GM12878 (cell line): Measurements from ENCODE around the gene TSPAN7. TPM values are rescaled to one million over a fixed set of nuclear protein-coding genes. Genes with fewer than 3 reads are reported as not detected.

Experiments
- ATAC-seq: fragments of 200-7000 bp; cut with Tn5 transposase; 3 replicates; pipeline ENCODE4 v1.9.1; 2020; ENCODE audit warnings: mild to moderate bottlenecking, moderate library complexity
- BruUV-seq: library from RNA; stranded (reverse); fragments of 400-500 nt; replicated peaks from 2 replicates; lab custom pipeline; 2021; lab: Mats Ljungman, UMichigan
- CTCF ChIA-PET: fragments of 300-600 bp; sonication (Branson Sonifier 250); formaldehyde crosslinking; extraction: SDS; loops from one replicate; lab custom pipeline; 2021; ENCODE audit warnings: inconsistent platforms; lab: Yijun Ruan, JAX
- POLR2A ChIA-PET: fragments of 350-600 bp; formaldehyde crosslinking; extraction: SDS; loops from one replicate; lab custom pipeline; 2021; ENCODE audit warnings: inconsistent platforms; lab: Charles Lee
- RAD21 ChIA-PET: fragments of 300-600 bp; sonication (Branson Sonifier 250); formaldehyde crosslinking; loops from one replicate; lab custom pipeline; 2023; ENCODE audit warnings: antibody characterized with exemption; ENCODE audit not compliant: unreplicated experiment; lab: Charles Lee
- SMC1A ChIA-PET: fragments of 300-600 bp; sonication (Branson Sonifier 250); formaldehyde crosslinking; loops from one replicate; lab custom pipeline; 2023; ENCODE audit not compliant: unreplicated experiment, uncharacterized antibody; lab: Charles Lee
- DNase-seq: peaks from one replicate; pipeline ENCODE4 v3.0.0-alpha.2; 2011; ENCODE audit warnings: low read depth, low spot score
- FAIRE-seq: peaks from 3 replicates; lab custom pipeline; 2011; peaks lifted over from hg19 to GRCh38; lab: Jason Lieb, UNC
- H2AFZ ChIP-seq: 2 replicates; pipeline ENCODE4 v1.6.0; 2011; ENCODE audit warnings: low read depth, low read length, control low read depth; ENCODE audit not compliant: control insufficient read depth
- H3K27ac ChIP-seq: 2 replicates; pipeline ENCODE4 v1.5.1; 2011; ENCODE audit warnings: control low read depth; ENCODE audit not compliant: control insufficient read depth, insufficient read depth
- H3K27me3 ChIP-seq, 2 experiments: replicated peaks in 1 of 2; 2 replicates each; pipeline versions ENCODE4 v1.6.0 to v1.6.1; 2011; ENCODE audit warnings: low read length in 1 of 2; ENCODE audit not compliant: control insufficient read depth in 2 of 2, insufficient read depth in 2 of 2
- H3K36me3 ChIP-seq, 2 experiments: 2 replicates each; pipeline ENCODE4 v1.5.1; 2011; ENCODE audit warnings: low read length in 1 of 2; ENCODE audit not compliant: control insufficient read depth in 2 of 2, insufficient read depth in 2 of 2
- H3K4me1 ChIP-seq: 2 replicates; pipeline ENCODE4 v1.6.1; 2011; ENCODE audit warnings: mild to moderate bottlenecking, low read length, moderate library complexity, mixed read lengths; ENCODE audit not compliant: control insufficient read depth, insufficient read depth
- H3K4me2 ChIP-seq: 2 replicates; pipeline ENCODE4 v1.6.0; 2011; ENCODE audit warnings: control low read depth; ENCODE audit not compliant: control insufficient read depth, insufficient read depth
- H3K4me3 ChIP-seq: fragments of 200-600 bp; sonication (generic); 2 replicates; pipeline ENCODE4 v1.5.1; 2016
- H3K79me2 ChIP-seq: 2 replicates; pipeline ENCODE4 v1.6.0; 2011; ENCODE audit warnings: low read length; ENCODE audit not compliant: control insufficient read depth, insufficient read depth
- H3K9ac ChIP-seq: 2 replicates; pipeline ENCODE4 v1.8.0; 2011; ENCODE audit warnings: low read length, control low read depth, mixed read lengths; ENCODE audit not compliant: control insufficient read depth, insufficient read depth
- H3K9me3 ChIP-seq: replicated peaks from 3 replicates; pipeline ENCODE4 v1.5.1; 2011; ENCODE audit warnings: mild to moderate bottlenecking, low read length; ENCODE audit not compliant: control insufficient read depth, insufficient read depth
- H4K20me1 ChIP-seq: 2 replicates; pipeline ENCODE4 v1.6.0; 2011; ENCODE audit not compliant: control insufficient read depth, insufficient read depth
- BCLAF1 ChIP-seq: fragments of 450-650 bp; IDR thresholded peaks from 2 replicates; pipeline ENCODE4 v1.6.1; 2017; ENCODE audit warnings: antibody characterized with exemption, mild to moderate bottlenecking, moderate library complexity
- CREB1 ChIP-seq: IDR thresholded peaks from 2 replicates; pipeline ENCODE4 v1.6.1; 2012; ENCODE audit warnings: low read depth, mild to moderate bottlenecking, inconsistent platforms
- EP300 ChIP-seq, 2 experiments: fragments of 150-350 bp in 1 of 2; IDR thresholded peaks; 2 replicates each; pipeline ENCODE4 v1.6.1; 2011 to 2012; ENCODE audit warnings: low read depth in 2 of 2, low read length in 2 of 2, borderline replicate concordance in 1 of 2, improper control_type of control experiment in 1 of 2, inconsistent platforms in 1 of 2; ENCODE audit not compliant: control insufficient read depth in 1 of 2
- FOXK2 ChIP-seq: fragments of 450-650 bp; IDR thresholded peaks from 2 replicates; pipeline ENCODE4 v1.6.1; 2017; ENCODE audit warnings: mild to moderate bottlenecking, moderate library complexity
- GABPA ChIP-seq: IDR thresholded peaks from 2 replicates; pipeline ENCODE4 v1.6.1; 2014; ENCODE audit warnings: antibody characterized with exemption, low read depth, mild to moderate bottlenecking, inconsistent platforms
- IRF4 ChIP-seq: IDR thresholded peaks from 2 replicates; pipeline ENCODE4 v1.6.1; 2011; ENCODE audit warnings: low read depth, low read length
- NR2C1 ChIP-seq: fragments of 450-650 bp; IDR thresholded peaks from 2 replicates; pipeline ENCODE4 v1.6.1; 2017; ENCODE audit warnings: antibody characterized with exemption, mild to moderate bottlenecking, moderate library complexity
- POLR2AphosphoS5 ChIP-seq: IDR thresholded peaks from 2 replicates; pipeline ENCODE4 v1.6.1; 2011; ENCODE audit warnings: mild to moderate bottlenecking, low read length, inconsistent platforms
- RAD21 ChIP-seq: IDR thresholded peaks from 2 replicates; pipeline ENCODE4 v1.6.1; 2011; ENCODE audit warnings: mild to moderate bottlenecking, low read depth, low read length, moderate library complexity; ENCODE audit not compliant: insufficient read depth
- SMARCA5 ChIP-seq: fragments of 450-650 bp; IDR thresholded peaks from 2 replicates; pipeline ENCODE4 v1.6.1; 2017; ENCODE audit warnings: mild to moderate bottlenecking
- TBL1XR1 ChIP-seq: IDR thresholded peaks from 2 replicates; pipeline ENCODE4 v1.6.1; 2012; ENCODE audit warnings: low read depth, low read length, improper control_type of control experiment
- WRNIP1 ChIP-seq: IDR thresholded peaks from 2 replicates; pipeline ENCODE4 v1.6.1; 2011; ENCODE audit warnings: low read depth, low read length, improper control_type of control experiment, borderline replicate concordance
- YBX1 ChIP-seq: fragments of 450-650 bp; IDR thresholded peaks from 2 replicates; pipeline ENCODE4 v1.6.1; 2016; ENCODE audit warnings: antibody characterized with exemption
- ZNF24 ChIP-seq: fragments of 450-650 bp; IDR thresholded peaks from 2 replicates; pipeline ENCODE4 v1.6.1; 2017; ENCODE audit warnings: antibody characterized with exemption, mild to moderate bottlenecking
- ZSCAN29 ChIP-seq: fragments of 450-650 bp; IDR thresholded peaks from 2 replicates; pipeline ENCODE4 v1.6.1; 2017; ENCODE audit warnings: mild to moderate bottlenecking, moderate library complexity
- WGBS: methylation state at CpG from one replicate; pipeline ENCODE4 v1.1.6; 2016; ENCODE audit warnings: low lambda C conversion rate; ENCODE audit not compliant: insufficient replicate concordance, insufficient coverage; ENCODE audit errors: missing lambda C conversion rate; 5-methylcytosine and 5-hydroxymethylcytosine counted together
- in situ Hi-C: fragments of 300-500 bp; cut with MboI; formaldehyde crosslinking; loops from 9 replicates; pipeline ENCODE4 v1.14.3; 2018; ENCODE audit warnings: mixed read lengths
- intact Hi-C: fragments of 100-400 bp; cut with micrococcal nuclease; formaldehyde crosslinking; loops from one replicate; pipeline ENCODE4 v1.14.2; 2022; ENCODE audit not compliant: unreplicated experiment
- polyA plus RNA-seq, 11 experiments: library from polyadenylated mRNA; depleted of rRNA in 4 of 11; unstranded in 6 of 11; stranded (reverse) in 5 of 11; fragments of >200 nt; fragmentation: Nextera tagmentation in 4 of 11; fragmentation: Illumina TruSeq in 1 of 11; extraction: Ambion mirVana in 4 of 11; extraction: Trizol in 1 of 11; gene quantifications; 1 replicate in 1 of 11; 2 replicates in 10 of 11; pipeline versions ENCODE4 v1.2.1 to v1.2.3, GENCODE V29; 2011 to 2016; ENCODE audit warnings: inconsistent platforms in 2 of 11, missing spikeins in 2 of 11, low read depth in 1 of 11
- total RNA-seq, 4 experiments: library from RNA; depleted of rRNA in 3 of 4; stranded (reverse); fragments of >200 nt in 3 of 4; fragmentation: Illumina TruSeq in 1 of 4; extraction: Trizol in 1 of 4; gene quantifications; 2 replicates each; pipeline versions ENCODE4 v1.2.1 to v1.2.3, GENCODE V29; 2013 to 2021

Gene TSPAN7
- total and polyA plus RNA-seq, 10 of the 15 experiments (the other 5 are each of a cell fraction or from before 2014, with no cell fraction given) = 0.04 to 0.77 (median 0.14) TPM; not detected in 4

GRCh38 chrX:38560776-38561125, 591 bp upstream of the TSPAN7 start:
- ChIA-PET SMC1A (interaction anchor here (1.2 kb wide), 1 partner anchor 53 kb away, joined by 3 read pairs; no protein-coding TSS in a partner anchor), RAD21 (no interaction called here), CTCF (no interaction called here), POLR2A (no interaction called here)
- ATAC-seq (no peak), FAIRE-seq (no peak), DNase-seq (no peak)
- TF ChIP-seq POLR2AphosphoS5 = no peak
- TF ChIP-seq SMARCA5 = no peak
- Histone ChIP-seq H3K79me2 (no peaks in the 10 kb centered on the region), H3K9me3 (no peaks in the 10 kb centered on the region), H3K27me3 (no peaks in the 10 kb centered on the region; a peak in 1 of 4 replicates), H3K36me3 (no peaks in the 10 kb centered on the region), H3K4me3 (no peak overlapping the region; the same call in 1 of the 2 replicates), H3K4me2 (peak overlapping the region; percentile 66; the same call in 1 of the 2 replicates), H3K27ac (no peak overlapping the region), H4K20me1 (no peaks in the 10 kb centered on the region), H2AFZ (peak overlapping the region; percentile 41; the same call in 1 of the 2 replicates), H3K4me1 (no peaks in the 10 kb centered on the region), H3K9ac (no peak overlapping the region)
- WGBS = 58% methylated on average over 9 of the region's 9 CpGs
- no TSS peak for BruUV-seq
- intact Hi-C loops (no loop called here), in situ Hi-C loops (no loop called here)

- Histone ChIP-seq H3K4me2 (peak overlapping the region; percentile 48; the same call in 1 of the 2 replicates), H3K27ac (no peak overlapping the region), H3K4me3 (no peak overlapping the region; the same call in 1 of the 2 replicates), H3K27me3 (no peaks in the 10 kb centered on the region; a peak in 1 of 4 replicates), H4K20me1 (no peaks in the 10 kb centered on the region), H3K36me3 (no peaks in the 10 kb centered on the region), H3K9ac (no peak overlapping the region), H3K9me3 (no peaks in the 10 kb centered on the region), H2AFZ (no peak overlapping the region), H3K4me1 (no peaks in the 10 kb centered on the region), H3K79me2 (no peaks in the 10 kb centered on the region)
- DNase-seq = no peak
- no TSS peak for BruUV-seq
- ChIA-PET SMC1A (no interaction called here), CTCF (interaction anchor here (0.8 kb wide), 1 partner anchor 32 kb away, joined by 4 read pairs; no protein-coding TSS in a partner anchor), RAD21 (no interaction called here), POLR2A (no interaction called here)
- intact Hi-C loops = no loop called here
- FAIRE-seq = no peak
- in situ Hi-C loops = no loop called here
- ATAC-seq = no peak
- WGBS = 53% methylated on average over 35 of the region's 38 CpGs
- TF ChIP-seq FOXK2 (no peak), ZSCAN29 (no peak), ZNF24 (no peak), NR2C1 (no peak), IRF4 (no peak), BCLAF1 (no peak), YBX1 (no peak), TBL1XR1 (no peak), RAD21 (no peak), WRNIP1 (no peak), CREB1 (no peak), EP300 (IDR thresholded peaks at IDR 0.05; ENCODE audit: borderline replicate concordance in 1 of 2, control insufficient read depth in 1 of 2, low read depth in 2 of 2, low read length in 2 of 2) (no peak), GABPA (no peak)
Observed at GRCh38 chrX:38561951-38562719, 793 bp downstream of the TSPAN7 start.
